ENCODE measurements around the gene TNNI2. TPM values are rescaled to one million over a fixed set of nuclear protein-coding genes. Genes with fewer than 3 reads are reported as not detected.

Gene TNNI2
- total and polyA plus RNA-seq, 7 donors = 985 to 6,537 (median 2,859) TPM

GRCh38 chr11:1826552-1827094 is 12.2 kb upstream of the TNNI2 start:
- Histone ChIP-seq H3K9me3 (no peaks in the 10 kb centered on the region), H3K36me3 (ENCODE audit: insufficient read depth in 1 of 2, low read depth in 1 of 2) (no peaks in the 10 kb centered on the region), H3K4me1 (no peaks in the 10 kb centered on the region), H3K4me3 (no peak overlapping the region), H3K27ac (peak overlapping the region; percentile 23), H3K27me3 (ENCODE audit: insufficient read depth in 3 of 3, low read length in 2 of 3) (peaks cover 0 to 6% (median 5%) of the 10 kb centered on the region in 3 donors)
- DNase-seq (peak in 1 of 2 donors; percentile 29), ATAC-seq (peak in 3 of 4 donors; percentile 20 to 45 (median 34))
- TF ChIP-seq CTCF (IDR thresholded peaks at IDR 0.05) = no peak
- WGBS, 3 donors = 44 to 63% (median 50%) methylated on average over 14 to 15 of the region's 15 CpGs
- intact Hi-C loops (cut with DNase I) = loop anchor here in 1 of 2 donors (5.0 kb wide), 1 partner anchor 49 kb away; no protein-coding TSS in a partner anchor

DNA sequence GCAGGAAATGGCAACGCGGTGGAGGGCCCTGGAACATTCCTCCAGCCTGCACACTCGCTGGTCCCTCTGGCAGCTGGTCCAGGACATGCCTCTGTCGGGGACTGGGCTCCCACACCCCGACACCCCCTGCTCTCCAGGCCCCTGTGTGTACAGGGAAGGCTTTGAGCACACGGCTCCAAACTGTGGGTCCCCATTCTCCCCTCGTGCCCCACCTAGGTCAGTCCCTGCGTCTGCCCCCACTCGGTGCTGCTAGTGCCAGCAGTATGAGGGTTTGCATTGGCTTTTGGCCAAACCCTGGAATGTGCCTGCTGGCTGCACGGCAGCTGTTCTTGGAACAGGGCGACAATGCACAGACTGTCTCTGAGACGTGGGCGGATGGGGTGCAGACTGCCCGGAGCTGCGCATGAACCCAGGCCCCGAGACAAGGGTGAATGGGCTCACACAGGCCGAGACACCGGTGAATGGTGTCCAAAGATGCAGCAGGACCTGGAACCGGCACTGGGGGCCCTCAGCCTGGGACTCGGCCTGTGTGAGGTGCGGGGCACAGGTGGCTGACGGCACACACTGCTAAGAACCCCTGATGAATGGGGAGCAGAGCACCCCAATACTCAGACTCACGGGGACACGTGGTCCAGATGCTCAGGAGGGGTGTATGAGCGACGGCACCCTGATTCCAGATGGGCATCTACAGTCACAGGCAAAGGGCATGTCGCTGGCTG is 11.5 kb upstream of the TNNI2 start:
- no peak overlapping the region for H3K4me3 ChIP-seq
- H3K4me1 ChIP-seq = no peaks in the 10 kb centered on the region
- H3K9me3 ChIP-seq = no peaks in the 10 kb centered on the region
- H3K27me3 ChIP-seq (ENCODE audit: insufficient read depth in 3 of 3, low read length in 2 of 3) = peaks cover 0 to 6% (median 5%) of the 10 kb centered on the region in 3 donors
- H3K36me3 ChIP-seq (ENCODE audit: insufficient read depth in 1 of 2, low read depth in 1 of 2) = no peaks in the 10 kb centered on the region
- intact Hi-C loops (cut with DNase I) = loop anchor here in 1 of 2 donors (5.0 kb wide), 1 partner anchor 50 kb away; no protein-coding TSS in a partner anchor
- DNase-seq (peak; percentile 28 to 56), ATAC-seq (peak; percentile 39 to 69 (median 50))
- peak overlapping the region; percentile 23 for H3K27ac ChIP-seq
- 32 to 45% (median 36%) methylated on average over 27 of the region's 27 CpGs for WGBS, 3 donors
- no peak for TF ChIP-seq CTCF (IDR thresholded peaks at IDR 0.05)

GRCh38 chr11:1827931-1828330 is 10.8 kb upstream of the TNNI2 start:
- intact Hi-C loops (cut with DNase I) = loop anchor here in 1 of 2 donors (5.0 kb wide), 1 partner anchor 51 kb away; no protein-coding TSS in a partner anchor
- no peaks in the 10 kb centered on the region for H3K36me3 ChIP-seq (ENCODE audit: insufficient read depth in 1 of 2, low read depth in 1 of 2)
- DNase-seq (no peak), ATAC-seq (no peak)
- H3K27me3 ChIP-seq (ENCODE audit: insufficient read depth in 3 of 3, low read length in 2 of 3) = peaks cover 0 to 6% (median 5%) of the 10 kb centered on the region in 3 donors
- no peak overlapping the region for H3K4me3 ChIP-seq
- H3K9me3 ChIP-seq = no peaks in the 10 kb centered on the region
- no peak overlapping the region for H3K27ac ChIP-seq
- 58 to 86% (median 74%) methylated on average over 19 of the region's 19 CpGs for WGBS, 3 donors
- no peak for TF ChIP-seq CTCF (IDR thresholded peaks at IDR 0.05)
- H3K4me1 ChIP-seq = no peaks in the 10 kb centered on the region

GRCh38 chr11:1828542-1828941 is 10.2 kb upstream of the TNNI2 start:
- DNase-seq (no peak), ATAC-seq (no peak)
- 86 to 91% (median 87%) methylated on average over 12 of the region's 12 CpGs for WGBS, 3 donors
- Histone ChIP-seq H3K27ac (no peak overlapping the region), H3K36me3 (ENCODE audit: insufficient read depth in 1 of 2, low read depth in 1 of 2) (no peaks in the 10 kb centered on the region), H3K9me3 (no peaks in the 10 kb centered on the region), H3K27me3 (ENCODE audit: insufficient read depth in 3 of 3, low read length in 2 of 3) (peaks cover 0 to 6% (median 5%) of the 10 kb centered on the region in 3 donors), H3K4me3 (no peak overlapping the region), H3K4me1 (no peaks in the 10 kb centered on the region)
- intact Hi-C loops (cut with DNase I) = loop anchor here in 1 of 2 donors (5.0 kb wide), 1 partner anchor 51 kb away; no protein-coding TSS in a partner anchor
- TF ChIP-seq CTCF (IDR thresholded peaks at IDR 0.05) = no peak

All from psoas muscle (tissue), 8 donors.